HepG2 (cell line): ENCODE results near the gene PPP1CA. TPM values are rescaled to one million over a fixed set of nuclear protein-coding genes. Genes with fewer than 3 reads are reported as not detected.

ENCODE experiments used
- ATAC-seq: fragments of 200-7000 bp; cut with Tn5 transposase; 3 replicates; pipeline ENCODE4 v1.9.1; 2020; ENCODE audit warnings: mild to moderate bottlenecking, moderate library complexity
- BruUV-seq: library from RNA; stranded (reverse); fragments of 400-500 nt; replicated peaks from 2 replicates; lab custom pipeline; 2021; lab: Mats Ljungman, UMichigan
- CTCF ChIA-PET: fragments of 300-600 bp; formaldehyde crosslinking; extraction: SDS; loops from one replicate; lab custom pipeline; 2021; ENCODE audit warnings: low total read pairs, inconsistent platforms, low intra/inter-chr PET ratio; lab: Yijun Ruan, JAX
- POLR2A ChIA-PET: fragments of 350-600 bp; sonication (Branson Sonifier 250); formaldehyde crosslinking; loops from one replicate; lab custom pipeline; 2020; ENCODE audit warnings: antibody characterized with exemption, inconsistent platforms; lab: Yijun Ruan, JAX
- DNase-seq: peaks from one replicate; pipeline ENCODE4 v3.0.0-alpha.2; 2015; ENCODE audit warnings: low spot score
- FAIRE-seq: peaks from 3 replicates; lab custom pipeline; 2011; peaks lifted over from hg19 to GRCh38; lab: Jason Lieb, UNC
- H2AFZ ChIP-seq: one replicate; pipeline ENCODE4 v1.6.1; 2011; ENCODE audit warnings: low read length, inconsistent platforms
- H3K27ac ChIP-seq: fragments of 300-600 bp; 3 replicates; pipeline ENCODE4 v1.8.0; 2011; ENCODE audit warnings: mixed run types, mild to moderate bottlenecking, mixed read lengths, low read length, inconsistent platforms; ENCODE audit not compliant: insufficient read depth; ENCODE audit errors: extremely low read length
- H3K27me3 ChIP-seq, 2 experiments: fragments of 200-600 bp in 1 of 2; 2 replicates in 1 of 2; 3 replicates in 1 of 2; pipeline versions ENCODE4 v1.6.0 to v1.8.0; 2011; ENCODE audit warnings: low read length in 2 of 2, mild to moderate bottlenecking in 2 of 2, moderate library complexity in 2 of 2, inconsistent platforms in 1 of 2; ENCODE audit not compliant: insufficient read depth in 2 of 2, control insufficient read depth in 1 of 2
- H3K36me3 ChIP-seq, 2 experiments: fragments of 200-600 bp in 1 of 2; replicated peaks in 1 of 2; 2 replicates in 1 of 2; 3 replicates in 1 of 2; pipeline versions ENCODE4 v1.5.1 to v1.8.0; 2011; ENCODE audit warnings: low read length in 2 of 2, inconsistent platforms in 1 of 2; ENCODE audit not compliant: insufficient read depth in 2 of 2, control insufficient read depth in 1 of 2
- H3K4me1 ChIP-seq: 2 replicates; pipeline ENCODE4 v1.5.1; 2012; ENCODE audit warnings: low read length, inconsistent platforms; ENCODE audit not compliant: insufficient read depth
- H3K4me2 ChIP-seq: 2 replicates; pipeline ENCODE4 v1.6.0; 2011; ENCODE audit warnings: low read depth, low read length, inconsistent platforms
- H3K4me3 ChIP-seq, 3 experiments: fragments of 200-600 bp in 1 of 3; sonication (generic), shearing (Covaris generic) in 1 of 3; replicated peaks in 1 of 3; 2 replicates each; pipeline ENCODE4 v1.5.1; 2011 to 2016; ENCODE audit warnings: low read length in 3 of 3, inconsistent platforms in 2 of 3, low read depth in 2 of 3, mild to moderate bottlenecking in 2 of 3, control low read depth in 1 of 3, mixed read lengths in 1 of 3; ENCODE audit not compliant: insufficient read depth in 1 of 3
- H3K79me2 ChIP-seq: one replicate; pipeline ENCODE4 v1.6.1; 2011; ENCODE audit warnings: low read length, inconsistent platforms; ENCODE audit not compliant: insufficient read depth
- H3K9ac ChIP-seq: 2 replicates; pipeline ENCODE4 v1.6.0; 2011; ENCODE audit warnings: mild to moderate bottlenecking, low read depth, low read length, inconsistent platforms; ENCODE audit not compliant: insufficient read depth
- H3K9me3 ChIP-seq: 2 replicates; pipeline ENCODE4 v1.5.1; 2012; ENCODE audit warnings: mild to moderate bottlenecking, low read length
- H4K20me1 ChIP-seq: 2 replicates; pipeline ENCODE4 v1.6.0; 2011; ENCODE audit warnings: inconsistent platforms, mild to moderate bottlenecking, low read length, moderate library complexity; ENCODE audit not compliant: insufficient read depth
- FOSL1 ChIP-seq: sonication (generic); formaldehyde crosslinking; IDR thresholded peaks from 2 replicates; pipeline ENCODE4 v1.9.0; 2021; ENCODE audit warnings: missing genetic modification reagents, borderline replicate concordance
- RBFOX2 ChIP-seq: fragments of 200-400 bp; formaldehyde crosslinking; IDR thresholded peaks from 2 replicates; pipeline ENCODE4 v1.6.1; 2017; ENCODE audit warnings: low read depth, mild to moderate bottlenecking, low read length
- ZNF768 ChIP-seq: sonication (generic); formaldehyde crosslinking; IDR thresholded peaks from 2 replicates; pipeline ENCODE4 v1.4.0; 2020; ENCODE audit warnings: missing genetic modification reagents
- WGBS: methylation state at CpG from one replicate; pipeline ENCODE4 v1.1.6; 2017; ENCODE audit warnings: low lambda C conversion rate; 5-methylcytosine and 5-hydroxymethylcytosine counted together
- in situ Hi-C: cut with HindIII; loops from 2 replicates; pipeline ENCODE4 v1.10.0; 2017; ENCODE audit warnings: low pct_unique_long_range_greater_than_20kb; ENCODE audit not compliant: extremely low pct_ligation_motif_present
- intact Hi-C: fragments of 100-400 bp; cut with micrococcal nuclease; formaldehyde crosslinking; loops from one replicate; pipeline ENCODE4 v1.10.0; 2022; ENCODE audit not compliant: unreplicated experiment
- polyA plus RNA-seq, 8 experiments: library from polyadenylated mRNA; depleted of rRNA in 3 of 8; stranded (reverse) in 7 of 8; unstranded in 1 of 8; fragments of >200 nt; fragmentation: Illumina TruSeq in 4 of 8; extraction: Trizol in 4 of 8; gene quantifications; 2 replicates each; pipeline versions ENCODE4 v1.2.1 to v1.2.3, GENCODE V29; 2011 to 2016; ENCODE audit warnings: low read depth in 4 of 8, missing spikeins in 1 of 8, mixed read lengths in 1 of 8; ENCODE audit not compliant: insufficient read depth in 1 of 8
- total RNA-seq, 5 experiments: library from RNA; depleted of rRNA; stranded (reverse); fragments of >200 nt; fragmentation: Illumina TruSeq; extraction: Trizol; gene quantifications; 2 replicates each; pipeline ENCODE4 v1.2.3, GENCODE V29; 2016; ENCODE audit warnings: low read depth in 1 of 5
- TF ChIP-seq, protein P1 (sequence below): sonication (generic); formaldehyde crosslinking; IDR thresholded peaks from 2 replicates; pipeline ENCODE4 v1.4.0; 2020; ENCODE audit warnings: missing genetic modification reagents, borderline replicate concordance

Gene PPP1CA
- total and polyA plus RNA-seq, 2 of the 13 experiments (the other 11 are each of a cell fraction or from before 2014, with no cell fraction given), result 149 to 170 TPM

DNA sequence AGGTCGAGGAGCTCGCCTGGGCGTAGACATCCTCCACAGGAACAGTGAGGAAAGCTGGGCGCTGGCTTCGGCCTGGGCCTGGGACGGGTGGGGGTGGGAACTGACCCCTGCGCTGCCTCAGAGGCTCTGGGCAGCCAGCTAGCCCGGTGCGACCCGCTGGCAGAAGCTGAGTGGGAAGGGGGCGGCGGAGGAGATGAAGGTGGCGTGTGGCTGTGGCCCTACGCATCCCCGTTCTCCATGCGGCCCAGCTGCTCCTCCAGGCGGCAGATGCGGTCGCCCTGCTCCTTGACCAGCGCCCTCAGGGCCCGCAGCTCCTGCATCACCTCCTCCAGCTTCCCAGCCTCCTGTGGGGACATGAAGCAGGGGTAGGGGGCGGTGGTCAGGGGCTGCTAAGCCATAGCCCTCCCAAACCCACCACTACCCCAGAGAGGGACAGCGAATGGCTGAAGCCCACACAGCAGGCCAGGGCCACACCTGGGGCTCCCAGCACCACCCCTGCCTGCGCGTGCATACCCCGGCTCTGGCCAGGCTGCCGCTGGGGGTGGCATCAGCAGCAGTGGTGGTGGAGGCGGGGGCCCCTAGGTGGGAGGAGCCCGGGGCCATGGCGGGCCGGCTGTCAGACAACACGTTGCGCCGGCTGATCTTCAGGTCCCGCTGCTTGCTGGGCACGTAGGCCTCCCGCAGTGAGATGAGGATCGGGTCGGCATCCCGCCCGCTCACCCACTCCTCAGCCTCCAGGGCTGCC lies 36.7 kb upstream of the PPP1CA start:
- intact Hi-C loops, result no loop called here
- Histone ChIP-seq H3K79me2 (peaks cover 3% of the 10 kb centered on the region), H4K20me1 (no peaks in the 10 kb centered on the region), H3K9me3 (no peaks in the 10 kb centered on the region), H3K4me2 (no peak overlapping the region), H3K4me1 (peaks cover 8% of the 10 kb centered on the region), H3K27me3 (no peaks in the 10 kb centered on the region), H3K27ac (no peak overlapping the region), H3K9ac (no peak overlapping the region), H2AFZ (no peak overlapping the region), H3K4me3 (no peak overlapping the region), H3K36me3 (peaks cover 8 to 14% of the 10 kb centered on the region in 2 experiments; a peak in 4 of 5 replicates)
- BruUV-seq, result no TSS peak
- TF ChIP-seq, protein P1, sequence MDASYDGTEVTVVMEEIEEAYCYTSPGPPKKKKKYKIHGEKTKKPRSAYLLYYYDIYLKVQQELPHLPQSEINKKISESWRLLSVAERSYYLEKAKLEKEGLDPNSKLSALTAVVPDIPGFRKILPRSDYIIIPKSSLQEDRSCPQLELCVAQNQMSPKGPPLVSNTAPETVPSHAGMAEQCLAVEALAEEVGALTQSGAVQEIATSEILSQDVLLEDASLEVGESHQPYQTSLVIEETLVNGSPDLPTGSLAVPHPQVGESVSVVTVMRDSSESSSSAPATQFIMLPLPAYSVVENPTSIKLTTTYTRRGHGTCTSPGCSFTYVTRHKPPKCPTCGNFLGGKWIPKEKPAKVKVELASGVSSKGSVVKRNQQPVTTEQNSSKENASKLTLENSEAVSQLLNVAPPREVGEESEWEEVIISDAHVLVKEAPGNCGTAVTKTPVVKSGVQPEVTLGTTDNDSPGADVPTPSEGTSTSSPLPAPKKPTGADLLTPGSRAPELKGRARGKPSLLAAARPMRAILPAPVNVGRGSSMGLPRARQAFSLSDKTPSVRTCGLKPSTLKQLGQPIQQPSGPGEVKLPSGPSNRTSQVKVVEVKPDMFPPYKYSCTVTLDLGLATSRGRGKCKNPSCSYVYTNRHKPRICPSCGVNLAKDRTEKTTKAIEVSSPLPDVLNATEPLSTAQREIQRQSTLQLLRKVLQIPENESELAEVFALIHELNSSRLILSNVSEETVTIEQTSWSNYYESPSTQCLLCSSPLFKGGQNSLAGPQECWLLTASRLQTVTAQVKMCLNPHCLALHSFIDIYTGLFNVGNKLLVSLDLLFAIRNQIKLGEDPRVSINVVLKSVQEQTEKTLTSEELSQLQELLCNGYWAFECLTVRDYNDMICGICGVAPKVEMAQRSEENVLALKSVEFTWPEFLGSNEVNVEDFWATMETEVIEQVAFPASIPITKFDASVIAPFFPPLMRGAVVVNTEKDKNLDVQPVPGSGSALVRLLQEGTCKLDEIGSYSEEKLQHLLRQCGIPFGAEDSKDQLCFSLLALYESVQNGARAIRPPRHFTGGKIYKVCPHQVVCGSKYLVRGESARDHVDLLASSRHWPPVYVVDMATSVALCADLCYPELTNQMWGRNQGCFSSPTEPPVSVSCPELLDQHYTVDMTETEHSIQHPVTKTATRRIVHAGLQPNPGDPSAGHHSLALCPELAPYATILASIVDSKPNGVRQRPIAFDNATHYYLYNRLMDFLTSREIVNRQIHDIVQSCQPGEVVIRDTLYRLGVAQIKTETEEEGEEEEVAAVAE, result no peak
- TF ChIP-seq FOSL1 (no peak), RBFOX2 (peak; percentile 68), ZNF768 (CRISPR knock-in tag) (peak; percentile 91)
- in situ Hi-C loops, result no loop called here
- 91% methylated on average over 7 of the region's 41 CpGs for WGBS
- FAIRE-seq (no peak), ATAC-seq (no peak), DNase-seq (no peak)
- CTCF ChIA-PET, result no interaction called here
- POLR2A ChIA-PET, result interaction anchor here (1.0 to 1.1 kb wide), 2 partner anchors 10 to 27 kb away, joined by 3 to 5 read pairs; partner anchors contain the start of gene RPS6KB2
